ENCODE data around the gene ERMAP. TPM values are rescaled to one million over a fixed set of nuclear protein-coding genes. Genes with fewer than 3 reads are reported as not detected.
A peak's percentile ranks its signal among the peaks of the same experiment; 100 is the strongest.

Gene ERMAP
- total and polyA plus RNA-seq, 9 of the 15 experiments (the other 6 are each of a cell fraction or from before 2014, with no cell fraction given): 8.0 to 31.4 (median 22.5) TPM

DNA sequence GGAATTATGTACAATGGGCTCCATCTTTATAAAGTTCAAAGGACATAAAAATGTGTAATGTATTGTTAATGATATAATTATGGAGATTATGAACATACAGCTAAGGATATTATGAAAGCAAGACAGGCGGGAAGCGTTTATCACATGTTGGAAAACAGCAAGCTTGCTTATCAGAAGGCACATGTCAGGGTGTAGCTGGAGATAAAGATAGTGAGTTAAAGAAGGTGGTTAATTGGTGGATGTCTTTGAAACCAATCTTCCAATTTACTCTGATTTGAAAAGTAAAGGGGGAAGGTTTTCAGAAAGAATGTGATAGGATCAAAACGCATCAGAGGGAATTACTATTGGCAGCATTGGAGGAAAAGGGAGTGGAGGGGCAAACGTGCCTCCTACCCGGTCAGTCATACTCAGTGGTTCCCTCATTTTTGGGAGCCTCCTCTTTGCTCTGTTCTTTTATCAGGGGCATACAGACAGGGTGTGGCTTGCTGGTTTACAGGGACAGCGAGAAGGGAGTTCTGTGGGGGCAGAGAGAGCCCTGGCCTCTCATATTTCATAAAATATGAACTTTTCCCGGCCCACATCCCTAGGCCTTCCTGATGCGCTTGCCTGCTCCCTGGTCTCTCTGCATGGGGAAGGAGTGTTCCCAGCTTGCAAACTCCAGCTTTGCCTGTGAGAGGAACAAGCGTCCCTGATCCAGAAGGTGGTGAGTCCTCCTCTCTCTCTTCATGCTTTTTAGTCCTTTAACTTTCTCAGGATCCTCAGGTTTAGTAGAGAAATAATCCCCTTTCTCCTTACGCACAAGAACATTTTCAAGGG, 8.3 kb downstream of the ERMAP start (continued):
- TF ChIP-seq, protein P1, sequence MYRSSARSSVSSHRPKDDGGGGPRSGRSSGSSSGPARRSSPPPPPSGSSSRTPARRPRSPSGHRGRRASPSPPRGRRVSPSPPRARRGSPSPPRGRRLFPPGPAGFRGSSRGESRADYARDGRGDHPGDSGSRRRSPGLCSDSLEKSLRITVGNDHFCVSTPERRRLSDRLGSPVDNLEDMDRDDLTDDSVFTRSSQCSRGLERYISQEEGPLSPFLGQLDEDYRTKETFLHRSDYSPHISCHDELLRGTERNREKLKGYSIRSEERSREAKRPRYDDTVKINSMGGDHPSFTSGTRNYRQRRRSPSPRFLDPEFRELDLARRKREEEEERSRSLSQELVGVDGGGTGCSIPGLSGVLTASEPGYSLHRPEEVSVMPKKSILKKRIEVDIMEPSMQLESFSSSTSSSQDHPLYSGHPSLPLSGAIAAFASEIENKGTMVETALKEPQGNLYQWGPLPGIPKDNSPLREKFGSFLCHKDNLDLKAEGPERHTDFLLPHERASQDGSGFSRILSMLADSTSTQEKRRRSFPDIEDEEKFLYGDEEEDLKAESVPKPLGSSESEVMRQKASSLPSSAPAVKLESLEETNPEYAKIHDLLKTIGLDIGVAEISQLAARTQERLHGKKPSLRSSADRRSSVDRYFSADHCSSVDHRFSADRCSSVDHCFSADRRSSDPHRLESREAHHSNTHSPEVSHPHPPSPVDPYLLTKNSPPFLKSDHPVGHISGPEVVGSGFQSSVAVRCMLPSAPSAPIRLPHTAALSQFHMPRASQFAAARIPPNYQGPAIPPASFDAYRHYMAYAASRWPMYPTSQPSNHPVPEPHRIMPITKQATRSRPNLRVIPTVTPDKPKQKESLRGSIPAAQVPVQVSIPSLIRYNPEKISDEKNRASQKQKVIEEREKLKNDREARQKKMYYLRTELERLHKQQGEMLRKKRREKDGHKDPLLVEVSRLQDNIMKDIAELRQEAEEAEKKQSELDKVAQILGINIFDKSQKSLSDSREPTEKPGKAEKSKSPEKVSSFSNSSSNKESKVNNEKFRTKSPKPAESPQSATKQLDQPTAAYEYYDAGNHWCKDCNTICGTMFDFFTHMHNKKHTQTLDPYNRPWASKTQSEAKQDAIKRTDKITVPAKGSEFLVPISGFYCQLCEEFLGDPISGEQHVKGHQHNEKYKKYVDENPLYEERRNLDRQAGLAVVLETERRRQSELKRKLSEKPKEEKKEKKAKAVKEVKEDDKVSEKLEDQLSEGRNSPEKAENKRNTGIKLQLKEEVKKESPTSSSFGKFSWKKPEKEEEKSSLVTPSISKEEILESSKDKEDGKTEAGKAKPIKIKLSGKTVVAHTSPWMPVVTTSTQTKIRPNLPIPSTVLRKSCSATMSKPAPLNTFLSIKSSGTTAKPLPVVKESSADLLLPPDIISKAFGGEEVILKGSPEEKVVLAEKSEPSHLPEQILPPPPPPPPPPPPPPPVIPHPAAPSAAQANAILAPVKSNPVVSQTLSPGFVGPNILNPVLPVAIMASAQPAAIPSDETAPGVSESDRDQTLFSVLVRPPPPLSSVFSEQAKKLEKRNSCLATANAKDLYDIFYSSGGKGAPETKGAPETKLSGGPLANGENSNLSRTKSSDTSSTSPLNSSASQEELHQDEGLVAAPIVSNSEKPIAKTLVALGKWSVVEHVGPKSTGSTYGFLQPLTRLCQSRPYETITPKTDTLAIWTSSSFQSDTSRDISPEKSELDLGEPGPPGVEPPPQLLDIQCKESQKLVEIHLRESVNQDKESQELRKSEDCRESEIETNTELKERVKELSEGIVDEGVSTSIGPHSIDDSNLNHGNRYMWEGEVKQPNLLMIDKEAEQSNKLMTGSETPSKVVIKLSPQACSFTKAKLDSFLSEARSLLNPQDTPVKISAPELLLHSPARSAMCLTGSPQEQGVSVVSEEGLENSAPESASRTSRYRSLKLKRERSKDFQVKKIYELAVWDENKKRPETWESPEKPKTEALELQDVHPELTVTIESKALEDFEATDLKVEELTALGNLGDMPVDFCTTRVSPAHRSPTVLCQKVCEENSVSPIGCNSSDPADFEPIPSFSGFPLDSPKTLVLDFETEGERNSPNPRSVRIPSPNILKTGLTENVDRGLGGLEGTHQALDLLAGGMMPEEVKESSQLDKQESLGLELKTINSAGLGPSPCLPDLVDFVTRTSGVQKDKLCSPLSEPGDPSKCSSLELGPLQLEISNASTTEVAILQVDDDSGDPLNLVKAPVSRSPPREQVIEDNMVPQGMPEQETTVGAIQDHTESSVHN (IDR thresholded peaks at IDR 0.05; ENCODE audit: borderline replicate concordance in 1 of 2, low read depth in 1 of 2): peak; percentile 75 to 88; a peak in 2 of 4 replicates
- TF ChIP-seq, protein P2, sequence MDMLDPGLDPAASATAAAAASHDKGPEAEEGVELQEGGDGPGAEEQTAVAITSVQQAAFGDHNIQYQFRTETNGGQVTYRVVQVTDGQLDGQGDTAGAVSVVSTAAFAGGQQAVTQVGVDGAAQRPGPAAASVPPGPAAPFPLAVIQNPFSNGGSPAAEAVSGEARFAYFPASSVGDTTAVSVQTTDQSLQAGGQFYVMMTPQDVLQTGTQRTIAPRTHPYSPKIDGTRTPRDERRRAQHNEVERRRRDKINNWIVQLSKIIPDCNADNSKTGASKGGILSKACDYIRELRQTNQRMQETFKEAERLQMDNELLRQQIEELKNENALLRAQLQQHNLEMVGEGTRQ (CRISPR knock-in tag; IDR thresholded peaks at IDR 0.05): no peak
- TF ChIP-seq KLF6 (CRISPR knock-in tag; IDR thresholded peaks at IDR 0.05; ENCODE audit: borderline replicate concordance) (no peak), HSF4 (CRISPR knock-in tag; IDR thresholded peaks at IDR 0.05; ENCODE audit: borderline replicate concordance) (no peak), CHCHD3 (CRISPR knock-in tag; IDR thresholded peaks at IDR 0.05) (no peak), NFIX (CRISPR knock-in tag; IDR thresholded peaks at IDR 0.05; ENCODE audit: low read depth) (no peak), ZC3H8 (IDR thresholded peaks at IDR 0.05) (0 out of 2 replicates have a peak, but pooled peaks have one; percentile 47), SRSF9 (IDR thresholded peaks at IDR 0.05; ENCODE audit: borderline replicate concordance, low read depth, low read length) (no peak), CBFA2T2 (conservative IDR thresholded peaks at IDR 0.05) (peak; percentile 98), SETDB1 (IDR thresholded peaks at IDR 0.05; ENCODE audit: low read length) (no peak)
- TF ChIP-seq, protein P3, sequence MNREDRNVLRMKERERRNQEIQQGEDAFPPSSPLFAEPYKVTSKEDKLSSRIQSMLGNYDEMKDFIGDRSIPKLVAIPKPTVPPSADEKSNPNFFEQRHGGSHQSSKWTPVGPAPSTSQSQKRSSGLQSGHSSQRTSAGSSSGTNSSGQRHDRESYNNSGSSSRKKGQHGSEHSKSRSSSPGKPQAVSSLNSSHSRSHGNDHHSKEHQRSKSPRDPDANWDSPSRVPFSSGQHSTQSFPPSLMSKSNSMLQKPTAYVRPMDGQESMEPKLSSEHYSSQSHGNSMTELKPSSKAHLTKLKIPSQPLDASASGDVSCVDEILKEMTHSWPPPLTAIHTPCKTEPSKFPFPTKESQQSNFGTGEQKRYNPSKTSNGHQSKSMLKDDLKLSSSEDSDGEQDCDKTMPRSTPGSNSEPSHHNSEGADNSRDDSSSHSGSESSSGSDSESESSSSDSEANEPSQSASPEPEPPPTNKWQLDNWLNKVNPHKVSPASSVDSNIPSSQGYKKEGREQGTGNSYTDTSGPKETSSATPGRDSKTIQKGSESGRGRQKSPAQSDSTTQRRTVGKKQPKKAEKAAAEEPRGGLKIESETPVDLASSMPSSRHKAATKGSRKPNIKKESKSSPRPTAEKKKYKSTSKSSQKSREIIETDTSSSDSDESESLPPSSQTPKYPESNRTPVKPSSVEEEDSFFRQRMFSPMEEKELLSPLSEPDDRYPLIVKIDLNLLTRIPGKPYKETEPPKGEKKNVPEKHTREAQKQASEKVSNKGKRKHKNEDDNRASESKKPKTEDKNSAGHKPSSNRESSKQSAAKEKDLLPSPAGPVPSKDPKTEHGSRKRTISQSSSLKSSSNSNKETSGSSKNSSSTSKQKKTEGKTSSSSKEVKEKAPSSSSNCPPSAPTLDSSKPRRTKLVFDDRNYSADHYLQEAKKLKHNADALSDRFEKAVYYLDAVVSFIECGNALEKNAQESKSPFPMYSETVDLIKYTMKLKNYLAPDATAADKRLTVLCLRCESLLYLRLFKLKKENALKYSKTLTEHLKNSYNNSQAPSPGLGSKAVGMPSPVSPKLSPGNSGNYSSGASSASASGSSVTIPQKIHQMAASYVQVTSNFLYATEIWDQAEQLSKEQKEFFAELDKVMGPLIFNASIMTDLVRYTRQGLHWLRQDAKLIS (CRISPR knock-in tag; IDR thresholded peaks at IDR 0.05): no peak
- TF ChIP-seq, protein P4, sequence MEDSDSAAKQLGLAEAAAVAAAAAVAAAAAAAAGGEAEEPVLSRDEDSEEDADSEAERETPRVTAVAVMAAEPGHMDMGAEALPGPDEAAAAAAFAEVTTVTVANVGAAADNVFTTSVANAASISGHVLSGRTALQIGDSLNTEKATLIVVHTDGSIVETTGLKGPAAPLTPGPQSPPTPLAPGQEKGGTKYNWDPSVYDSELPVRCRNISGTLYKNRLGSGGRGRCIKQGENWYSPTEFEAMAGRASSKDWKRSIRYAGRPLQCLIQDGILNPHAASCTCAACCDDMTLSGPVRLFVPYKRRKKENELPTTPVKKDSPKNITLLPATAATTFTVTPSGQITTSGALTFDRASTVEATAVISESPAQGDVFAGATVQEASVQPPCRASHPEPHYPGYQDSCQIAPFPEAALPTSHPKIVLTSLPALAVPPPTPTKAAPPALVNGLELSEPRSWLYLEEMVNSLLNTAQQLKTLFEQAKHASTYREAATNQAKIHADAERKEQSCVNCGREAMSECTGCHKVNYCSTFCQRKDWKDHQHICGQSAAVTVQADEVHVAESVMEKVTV (CRISPR knock-in tag; IDR thresholded peaks at IDR 0.05): no peak

Data from K562 (cell line).